ENCODE measurements around the gene ABI1.

DNA sequence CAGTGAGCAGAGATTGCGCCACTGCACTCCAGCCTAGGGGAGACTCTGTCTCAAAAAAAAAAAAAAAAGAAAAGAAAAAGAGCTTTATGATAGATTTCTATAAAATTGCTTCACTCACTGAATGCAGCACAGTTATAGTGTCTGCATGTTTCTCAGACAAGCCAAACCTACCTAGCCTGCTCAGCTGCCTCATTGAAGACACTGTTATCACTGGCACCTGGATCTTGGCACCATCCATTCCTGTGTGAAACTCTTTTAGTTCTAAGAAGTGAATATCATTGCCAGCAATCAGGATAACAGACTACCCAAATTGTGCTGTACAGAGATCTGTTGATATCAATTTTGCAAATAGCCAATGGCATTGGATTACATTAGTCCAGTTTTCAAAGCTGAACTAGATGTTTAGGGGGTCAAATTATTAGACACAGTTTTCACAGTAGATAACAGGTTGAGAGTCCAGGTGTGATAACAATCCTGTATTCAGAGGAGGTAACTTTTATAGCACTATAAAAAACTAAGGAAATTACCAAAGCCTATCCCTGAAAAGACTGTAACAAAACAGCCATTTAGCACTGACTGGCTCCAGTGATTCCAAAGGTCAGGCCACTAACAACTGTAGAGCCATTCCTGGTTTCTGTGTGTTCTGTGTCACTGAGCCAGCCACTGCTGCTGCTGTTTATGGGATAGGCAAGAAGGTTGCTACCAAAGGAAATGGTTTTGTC lies 146.2 kb downstream of the ABI1 start:
- TF ChIP-seq NBN (conservative IDR thresholded peaks at IDR 0.05), result no peak
- TF ChIP-seq HDAC2 (CRISPR knock-in tag; IDR thresholded peaks at IDR 0.05), result no peak
- TF ChIP-seq, protein P1, sequence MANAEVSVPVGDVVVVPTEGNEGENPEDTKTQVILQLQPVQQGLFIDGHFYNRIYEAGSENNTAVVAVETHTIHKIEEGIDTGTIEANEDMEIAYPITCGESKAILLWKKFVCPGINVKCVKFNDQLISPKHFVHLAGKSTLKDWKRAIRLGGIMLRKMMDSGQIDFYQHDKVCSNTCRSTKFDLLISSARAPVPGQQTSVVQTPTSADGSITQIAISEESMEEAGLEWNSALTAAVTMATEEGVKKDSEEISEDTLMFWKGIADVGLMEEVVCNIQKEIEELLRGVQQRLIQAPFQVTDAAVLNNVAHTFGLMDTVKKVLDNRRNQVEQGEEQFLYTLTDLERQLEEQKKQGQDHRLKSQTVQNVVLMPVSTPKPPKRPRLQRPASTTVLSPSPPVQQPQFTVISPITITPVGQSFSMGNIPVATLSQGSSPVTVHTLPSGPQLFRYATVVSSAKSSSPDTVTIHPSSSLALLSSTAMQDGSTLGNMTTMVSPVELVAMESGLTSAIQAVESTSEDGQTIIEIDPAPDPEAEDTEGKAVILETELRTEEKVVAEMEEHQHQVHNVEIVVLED (CRISPR knock-in tag; IDR thresholded peaks at IDR 0.05; ENCODE audit: borderline replicate concordance), result no peak
- no peak for TF ChIP-seq RNF2 (conservative IDR thresholded peaks at IDR 0.05; ENCODE audit: low read depth)
- no peak for TF ChIP-seq ARID2 (CRISPR knock-in tag; IDR thresholded peaks at IDR 0.05; ENCODE audit: borderline replicate concordance)
- TF ChIP-seq, protein P2, sequence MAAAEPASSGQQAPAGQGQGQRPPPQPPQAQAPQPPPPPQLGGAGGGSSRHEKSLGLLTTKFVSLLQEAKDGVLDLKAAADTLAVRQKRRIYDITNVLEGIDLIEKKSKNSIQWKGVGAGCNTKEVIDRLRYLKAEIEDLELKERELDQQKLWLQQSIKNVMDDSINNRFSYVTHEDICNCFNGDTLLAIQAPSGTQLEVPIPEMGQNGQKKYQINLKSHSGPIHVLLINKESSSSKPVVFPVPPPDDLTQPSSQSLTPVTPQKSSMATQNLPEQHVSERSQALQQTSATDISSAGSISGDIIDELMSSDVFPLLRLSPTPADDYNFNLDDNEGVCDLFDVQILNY (CRISPR knock-in tag; conservative IDR thresholded peaks at IDR 0.05), result no peak
- no peak for TF ChIP-seq ZNF530 (CRISPR knock-in tag; IDR thresholded peaks at IDR 0.05; ENCODE audit: low read depth)
